NCI-H748 treated with DMSO at 0.1 percent for 48 hours (cell line): ENCODE data around the gene LTBP1.
"Not testable (repeated sequence)": the region's sequence is repeated elsewhere in the genome, so short reads cannot be mapped to it uniquely, and the experiment has no call there.

Experiments
- DNase-seq: peaks from one replicate; lab custom pipeline; 2025; lab: John Stamatoyannopoulos, UW

The LTBP1 gene

GRCh38 chr2:33047939-33048338 is 101.2 kb downstream of the LTBP1 start:
- no peak for DNase-seq

GRCh38 chr2:33051586-33052360 is 105.0 kb downstream of the LTBP1 start:
- DNase-seq: no peak

- DNase-seq: no peak
Measured at GRCh38 chr2:33052361-33052735, 105.6 kb downstream of the LTBP1 start.

DNA sequence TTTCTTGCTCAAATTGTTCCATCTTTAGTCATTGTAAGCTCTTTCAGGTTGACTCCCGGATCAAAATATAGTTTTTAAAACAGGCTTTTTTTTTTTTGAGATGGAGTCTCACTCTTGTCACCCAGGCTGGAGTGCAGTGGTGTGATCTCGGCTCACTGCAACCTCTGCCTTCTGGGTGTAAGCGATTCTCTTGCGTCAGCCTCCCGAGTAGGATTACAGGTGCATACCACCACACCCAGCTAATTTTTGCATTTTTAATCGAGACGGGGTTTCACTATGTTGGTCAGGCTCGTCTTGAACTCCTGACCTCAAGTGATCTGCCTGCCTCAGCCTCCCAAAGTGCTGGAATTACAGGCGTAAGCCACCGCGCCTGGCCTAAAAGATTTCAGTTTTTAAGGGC is 106.0 kb downstream of the LTBP1 start:
- DNase-seq: not testable (repeated sequence)

GRCh38 chr2:33056170-33056569 is 109.4 kb downstream of the LTBP1 start:
- DNase-seq: no peak

DNA sequence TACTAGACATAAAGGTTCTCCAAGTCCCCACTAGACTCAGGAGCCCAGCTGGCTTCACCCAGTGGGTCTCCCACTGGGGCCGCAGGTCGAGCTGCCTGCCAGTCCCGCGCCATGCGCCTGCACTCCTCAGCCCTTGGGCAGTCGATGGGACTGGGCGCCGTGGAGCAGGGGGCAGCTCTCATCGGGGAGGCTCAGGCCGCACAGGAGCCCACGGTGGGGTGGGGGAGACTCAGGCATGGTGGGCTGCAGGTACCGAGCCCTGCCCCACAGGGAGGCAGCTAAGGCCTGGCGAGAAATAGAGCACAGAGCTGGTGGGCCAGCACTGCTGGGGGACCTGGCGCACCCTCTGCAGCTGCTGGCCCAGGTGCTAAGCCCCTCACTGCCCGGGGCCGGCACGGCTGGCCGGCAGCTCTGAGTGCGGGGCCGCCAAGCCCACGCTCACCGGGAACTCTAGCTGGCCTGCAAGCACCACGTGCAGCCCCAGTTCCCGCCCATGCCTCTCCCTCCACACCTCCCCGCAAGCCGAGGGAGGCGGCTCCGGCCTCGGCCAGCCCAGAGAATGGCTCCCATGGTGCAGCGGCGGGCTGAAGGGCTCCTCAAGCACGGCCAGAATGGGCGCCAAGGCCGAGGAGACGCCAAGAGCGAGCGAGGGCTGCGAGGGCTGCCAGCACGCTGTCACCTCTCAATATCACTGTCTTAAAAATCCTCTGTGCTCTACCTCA is 110.7 kb downstream of the LTBP1 start:
- DNase-seq: not testable (repeated sequence)

- no peak for DNase-seq
Measured at GRCh38 chr2:33058716-33059470, 112.1 kb downstream of the LTBP1 start.

GRCh38 chr2:33059471-33060156 is 112.9 kb downstream of the LTBP1 start:
- no peak for DNase-seq

GRCh38 chr2:33060405-33060804 is 113.7 kb downstream of the LTBP1 start:
- DNase-seq: no peak

DNA sequence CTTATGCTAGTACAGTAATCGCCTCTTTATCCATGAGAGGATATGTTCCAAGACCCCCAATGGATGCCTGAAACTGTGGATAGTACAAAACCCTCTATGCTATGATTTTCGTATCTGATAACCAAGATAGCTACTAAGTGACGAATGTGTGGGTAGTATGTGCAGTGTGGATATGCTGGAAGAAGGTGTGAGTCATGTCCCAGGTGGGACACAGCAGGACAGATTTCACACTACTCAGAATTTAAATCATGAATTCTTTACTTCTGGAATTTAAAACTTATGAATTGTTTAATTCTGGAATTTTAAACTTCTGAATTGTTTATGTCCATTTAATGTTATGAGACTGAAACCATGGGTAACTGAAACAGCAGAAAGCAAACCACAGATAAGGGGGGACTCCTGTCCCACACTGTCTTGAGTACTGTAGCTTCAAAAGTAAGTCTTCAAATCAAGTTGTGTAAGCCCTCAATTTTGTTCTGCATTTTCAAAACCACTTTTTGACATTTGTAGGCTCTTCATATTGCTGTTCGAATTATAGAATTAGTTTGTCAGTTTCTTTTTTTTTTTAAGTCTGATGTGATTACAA is 116.0 kb downstream of the LTBP1 start:
- no peak for DNase-seq

- no peak for DNase-seq
Measured at GRCh38 chr2:33064349-33064801, 117.6 kb downstream of the LTBP1 start.

GRCh38 chr2:33067598-33067997 is 120.8 kb downstream of the LTBP1 start:
- DNase-seq: no peak

DNA sequence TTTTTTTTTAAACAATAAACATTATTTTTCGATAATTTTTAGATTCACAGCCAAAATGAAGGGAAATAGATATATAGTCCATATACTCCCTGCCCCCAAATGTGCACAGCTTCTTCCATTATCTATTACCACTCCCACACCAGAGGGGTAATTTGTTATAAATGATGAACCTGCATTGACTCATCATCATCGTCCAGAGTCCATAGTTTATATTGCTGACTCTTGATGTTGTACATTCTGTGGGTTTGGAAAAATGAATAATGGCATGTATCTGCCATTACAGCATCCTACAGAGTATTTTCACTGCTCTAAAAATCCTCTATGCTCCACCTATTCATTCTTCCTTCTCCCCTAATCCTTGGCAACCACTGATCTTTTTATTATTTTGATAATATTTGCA is 121.5 kb downstream of the LTBP1 start:
- no peak for DNase-seq

GRCh38 chr2:33069894-33070651 is 123.3 kb downstream of the LTBP1 start:
- DNase-seq: no peak

- no peak for DNase-seq
Measured at GRCh38 chr2:33071591-33071990, 124.8 kb downstream of the LTBP1 start.

DNA sequence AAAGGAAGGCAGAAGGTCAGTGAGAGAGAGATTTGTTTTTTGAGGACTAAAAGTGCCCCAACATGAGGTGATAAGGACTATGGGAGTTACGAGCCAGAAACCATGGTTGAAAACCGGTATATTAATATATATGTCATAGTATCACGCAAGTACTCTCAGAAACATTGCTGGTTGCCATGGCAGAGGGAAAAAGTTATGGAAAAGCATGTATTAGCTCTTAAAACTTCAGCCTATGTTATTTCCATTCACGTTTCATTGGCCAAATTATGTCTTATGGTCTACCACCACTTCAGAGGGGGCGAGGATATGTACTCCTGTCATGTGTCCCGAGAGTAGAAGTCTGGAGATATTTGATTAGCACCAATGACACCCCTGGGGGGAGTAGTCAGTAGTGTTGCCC is 125.9 kb downstream of the LTBP1 start:
- DNase-seq: no peak

GRCh38 chr2:33073018-33073417 is 126.3 kb downstream of the LTBP1 start:
- DNase-seq: no peak

- no peak for DNase-seq
Measured at GRCh38 chr2:33074197-33074596, 127.4 kb downstream of the LTBP1 start.

DNA sequence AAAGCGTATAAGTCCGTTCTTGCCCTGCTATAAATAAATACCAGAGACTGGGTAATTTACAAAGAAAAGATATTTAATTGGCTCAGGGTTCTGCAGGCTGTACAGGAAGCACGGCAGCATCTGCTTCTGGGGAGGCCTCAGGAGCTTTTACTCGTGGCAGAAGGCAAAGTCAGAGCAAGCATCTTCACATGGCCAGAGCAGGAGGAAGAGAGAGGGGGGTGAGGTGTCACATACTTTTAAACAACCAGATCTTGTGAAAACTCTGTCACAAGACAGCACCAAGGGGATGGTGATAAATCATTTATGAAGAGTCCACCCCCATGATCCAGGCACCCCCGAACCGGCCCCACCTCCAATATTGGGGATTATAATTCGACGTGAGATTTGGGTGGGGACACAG is 130.6 kb downstream of the LTBP1 start:
- DNase-seq: no peak

GRCh38 chr2:33077844-33078243 is 131.1 kb downstream of the LTBP1 start:
- DNase-seq: no peak

DNA sequence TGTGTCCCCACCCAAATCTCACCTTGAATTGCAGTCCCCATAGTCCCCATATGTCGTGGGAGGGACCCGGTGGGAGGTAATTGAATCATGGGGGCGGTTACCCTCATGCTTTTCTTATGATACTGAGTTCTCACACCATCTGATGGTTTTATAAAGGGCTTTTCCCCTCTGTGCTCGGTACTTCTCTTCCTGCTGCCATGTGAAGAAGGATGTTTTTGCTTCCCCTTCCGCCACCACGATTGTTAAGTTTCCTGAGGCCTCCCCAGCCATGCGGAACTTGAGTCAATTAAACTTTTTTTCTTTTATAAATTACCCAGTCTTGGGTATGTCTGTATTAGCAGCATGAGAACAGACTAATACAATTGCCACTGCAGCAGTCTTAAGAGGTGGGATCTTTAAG is 134.9 kb downstream of the LTBP1 start:
- DNase-seq: no peak
